GM21529 (cell line): ENCODE results near the gene OR13D1.
"Not testable (repeated sequence)": the region's sequence is repeated elsewhere in the genome, so short reads cannot be mapped to it uniquely, and the experiment has no call there.

Experiments used
- ATAC-seq: cut with Tn5 transposase; IDR thresholded peaks from one replicate; pipeline ENCODE4 v1.9.1; 2021; ENCODE audit not compliant: unreplicated experiment

OR13D1 gene

GRCh38 chr9:104694218-104694617, at the start of gene OR13D1:
Gene OR13D1, plus strand, starts transcription at chr9:104694518. Its CDS starts 0 bp downstream, at chr9:104694518.
- ATAC-seq, result no peak

DNA sequence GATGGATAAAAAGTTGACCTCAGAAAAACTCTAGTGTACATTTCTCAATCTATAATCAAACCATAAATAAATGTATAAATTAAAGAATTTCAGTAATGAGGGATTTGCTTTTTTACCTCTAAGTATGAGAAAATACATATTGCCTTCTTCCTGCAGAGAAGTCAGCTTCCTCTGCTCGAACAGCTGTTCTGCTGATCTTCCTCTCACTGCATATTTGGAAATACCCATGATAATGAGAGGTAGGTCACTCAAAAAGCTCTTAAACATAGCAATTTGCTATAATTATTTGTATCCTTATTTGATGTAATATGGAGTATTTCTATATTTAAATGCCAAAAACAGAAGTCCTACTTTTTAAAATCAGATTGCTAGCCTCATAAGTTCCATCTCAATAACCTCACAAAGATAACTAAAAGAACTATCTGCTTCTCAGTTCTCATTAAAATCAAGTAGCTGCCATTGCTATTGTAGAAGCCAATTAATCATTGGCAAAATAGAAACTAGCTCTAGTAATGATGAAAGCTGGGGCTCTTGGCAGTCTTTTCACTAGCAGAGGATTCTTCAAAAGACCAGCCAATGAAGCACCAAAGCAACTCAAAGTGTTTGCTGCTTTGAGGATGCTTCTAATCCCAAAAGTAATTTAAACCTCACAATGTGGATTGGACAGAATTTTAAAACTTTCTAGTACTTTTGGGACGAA, 35.7 kb upstream of the OR13D1 start:
- no peak for ATAC-seq

DNA sequence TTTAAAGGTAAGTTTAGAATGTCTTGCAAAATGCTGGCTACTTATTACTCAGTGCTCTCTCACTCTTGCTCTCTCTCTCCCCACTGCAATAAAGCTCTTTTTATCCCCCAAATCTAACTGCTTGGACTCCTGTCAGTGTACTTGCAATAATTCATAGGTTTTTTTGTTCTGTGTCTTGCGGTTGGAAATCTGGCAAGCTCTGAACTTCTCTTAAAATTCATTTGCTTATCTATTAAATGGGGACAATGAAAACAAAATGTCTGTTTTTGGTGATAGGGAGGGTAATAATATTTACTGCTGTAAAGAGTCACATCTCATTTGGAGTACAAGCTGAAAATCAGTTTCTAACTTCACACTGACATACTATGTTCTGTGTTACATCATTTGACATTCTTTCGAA, 18.7 kb upstream of the OR13D1 start:
- no peak for ATAC-seq

GRCh38 chr9:104682642-104683041, 11.7 kb upstream of the OR13D1 start:
- ATAC-seq, result peak; percentile 80

DNA sequence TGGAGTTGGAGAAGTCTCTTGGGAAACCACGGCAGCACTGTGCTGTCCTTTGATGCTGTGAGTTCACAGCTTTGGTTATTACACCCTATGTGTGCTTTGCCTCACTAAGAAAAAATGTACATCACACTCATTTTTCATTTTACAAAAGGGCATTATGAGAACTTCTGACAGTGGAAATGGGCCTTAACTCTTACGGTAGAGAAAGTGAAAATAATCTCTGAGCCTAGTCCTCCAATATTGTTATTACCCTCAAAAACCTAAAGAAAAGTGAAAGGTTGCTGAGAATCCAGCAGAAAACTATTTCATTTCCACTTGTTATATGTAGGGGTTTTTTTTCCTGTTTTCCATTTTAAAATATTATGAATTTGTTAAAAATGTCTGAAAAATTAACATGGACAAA, 8.2 kb upstream of the OR13D1 start:
- no peak for ATAC-seq

GRCh38 chr9:104700306-104700705, 6.0 kb downstream of the OR13D1 start:
- no peak for ATAC-seq

DNA sequence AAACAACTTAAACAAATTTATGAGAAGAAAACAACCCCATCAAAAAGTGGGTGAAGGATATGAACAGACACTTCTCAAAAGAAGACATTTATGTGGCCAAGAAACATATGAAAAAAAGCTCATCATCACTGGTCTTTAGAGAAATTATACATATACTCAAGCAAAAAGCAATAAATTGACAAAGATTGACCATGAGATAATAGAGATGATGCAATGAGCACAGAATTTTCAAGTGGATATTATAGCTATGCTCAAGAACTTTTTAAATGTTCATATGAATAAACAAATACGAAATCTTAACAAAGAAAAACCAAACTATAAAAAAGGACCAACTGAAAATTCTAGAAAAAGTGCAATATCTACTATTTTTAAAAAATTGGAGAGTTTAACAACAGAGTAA, 14.4 kb downstream of the OR13D1 start:
- not testable (repeated sequence) for ATAC-seq

- no peak for ATAC-seq
These were observed 17.3 kb downstream of the OR13D1 start for GRCh38 chr9:104711604-104712003.

GRCh38 chr9:104725014-104725413, 30.7 kb downstream of the OR13D1 start:
- ATAC-seq, result no peak

DNA sequence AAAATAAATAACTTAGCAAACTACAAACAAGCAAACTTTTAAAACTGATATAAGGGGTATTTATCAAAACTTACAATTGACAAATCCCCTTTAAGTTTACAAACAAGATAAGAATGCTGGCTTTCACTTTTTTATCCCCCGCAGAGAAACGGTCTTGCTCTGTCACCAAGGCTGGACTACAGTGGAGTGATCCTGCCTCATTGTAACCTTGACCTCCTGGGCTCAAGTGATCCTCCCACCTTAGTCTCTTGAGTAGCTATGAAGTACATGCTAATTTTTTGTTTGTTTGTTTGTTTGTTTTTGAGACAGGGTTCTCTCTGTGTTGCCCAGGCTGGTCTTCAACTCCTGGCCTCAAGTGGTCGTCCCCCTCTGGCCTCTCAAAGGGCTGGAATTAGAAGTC, 44.1 kb downstream of the OR13D1 start:
- ATAC-seq, result no peak

- ATAC-seq, result no peak
These were observed 46.3 kb downstream of the OR13D1 start for GRCh38 chr9:104740621-104741020.

- peak; percentile 31 for ATAC-seq
These were observed 49.2 kb downstream of the OR13D1 start for GRCh38 chr9:104743376-104743985.
